ENCODE results near the gene AAMP. TPM values are rescaled to one million over a fixed set of nuclear protein-coding genes. Genes with fewer than 3 reads are reported as not detected.

The AAMP gene
- total and polyA plus RNA-seq, 2 experiments from 2014 or later = 90.8 to 203 TPM

DNA sequence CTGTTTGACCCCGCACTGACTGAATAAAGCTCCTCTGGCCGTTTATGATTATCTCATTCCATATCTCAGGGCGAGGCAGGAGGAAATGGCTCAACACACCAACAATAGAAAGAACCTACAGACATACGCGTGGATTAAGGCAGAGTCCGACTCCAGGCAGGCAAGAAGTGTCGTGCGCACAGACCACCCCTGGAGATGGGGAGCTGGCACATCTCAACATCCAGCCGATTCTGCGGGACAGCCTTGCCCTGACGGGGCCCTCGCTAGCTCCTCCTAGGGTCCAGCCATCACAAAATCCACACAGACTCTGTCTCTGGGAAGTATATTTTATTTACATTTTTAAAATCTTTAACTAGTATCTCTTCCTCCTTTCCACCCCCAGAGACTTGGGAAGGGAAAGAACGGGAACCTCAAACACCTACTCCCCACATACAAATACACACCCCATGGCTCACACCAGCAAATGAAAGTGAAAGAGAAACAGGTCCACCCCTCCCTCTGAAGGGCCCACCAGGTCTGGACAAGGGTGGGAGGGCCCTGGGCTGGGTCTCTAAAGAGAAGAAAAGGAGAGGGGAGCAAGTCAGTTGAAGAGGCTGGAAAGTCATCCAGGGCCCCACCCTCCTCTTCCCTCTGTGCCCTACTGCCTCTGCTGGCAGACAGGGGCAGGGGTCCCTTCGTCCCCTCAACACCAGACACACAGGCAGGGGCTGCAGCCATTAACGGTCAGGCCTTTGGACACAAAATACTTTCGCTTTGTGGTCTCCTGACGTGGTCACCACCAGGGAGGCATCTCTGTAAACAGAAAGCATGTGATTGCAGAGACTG, 5.9 kb downstream of the AAMP start:
- Histone ChIP-seq H3K27ac (ENCODE audit: low read depth) (no peak overlapping the region), H3K4me3 (no peak overlapping the region), H3K79me2 (replicated peaks; ENCODE audit: insufficient read depth) (peaks cover 9% of the 10 kb centered on the region), H2AFZ (no peak overlapping the region), H3K9me2 (ENCODE audit: insufficient read depth) (no peaks in the 10 kb centered on the region), H3K27me3 (ENCODE audit: insufficient read depth) (no peaks in the 10 kb centered on the region), H3K4me2 (no peak overlapping the region), H3K36me3 (ENCODE audit: insufficient read depth) (no peaks in the 10 kb centered on the region), H3K4me1 (ENCODE audit: insufficient read depth) (peaks cover 32% of the 10 kb centered on the region), H3F3A (replicated peaks; ENCODE audit: low read depth) (peaks cover 7% of the 10 kb centered on the region; the same call in 1 of the 2 replicates), H4K20me1 (replicated peaks; ENCODE audit: insufficient read depth) (no peaks in the 10 kb centered on the region)
- no peak for DNase-seq (ENCODE audit: low spot score)
- no peak overlapping the region for H3K27ac Mint-ChIP-seq
- TF ChIP-seq STAT1 (IDR thresholded peaks at IDR 0.05; ENCODE audit: unreplicated experiment) = no peak
- TF ChIP-seq, protein P1, sequence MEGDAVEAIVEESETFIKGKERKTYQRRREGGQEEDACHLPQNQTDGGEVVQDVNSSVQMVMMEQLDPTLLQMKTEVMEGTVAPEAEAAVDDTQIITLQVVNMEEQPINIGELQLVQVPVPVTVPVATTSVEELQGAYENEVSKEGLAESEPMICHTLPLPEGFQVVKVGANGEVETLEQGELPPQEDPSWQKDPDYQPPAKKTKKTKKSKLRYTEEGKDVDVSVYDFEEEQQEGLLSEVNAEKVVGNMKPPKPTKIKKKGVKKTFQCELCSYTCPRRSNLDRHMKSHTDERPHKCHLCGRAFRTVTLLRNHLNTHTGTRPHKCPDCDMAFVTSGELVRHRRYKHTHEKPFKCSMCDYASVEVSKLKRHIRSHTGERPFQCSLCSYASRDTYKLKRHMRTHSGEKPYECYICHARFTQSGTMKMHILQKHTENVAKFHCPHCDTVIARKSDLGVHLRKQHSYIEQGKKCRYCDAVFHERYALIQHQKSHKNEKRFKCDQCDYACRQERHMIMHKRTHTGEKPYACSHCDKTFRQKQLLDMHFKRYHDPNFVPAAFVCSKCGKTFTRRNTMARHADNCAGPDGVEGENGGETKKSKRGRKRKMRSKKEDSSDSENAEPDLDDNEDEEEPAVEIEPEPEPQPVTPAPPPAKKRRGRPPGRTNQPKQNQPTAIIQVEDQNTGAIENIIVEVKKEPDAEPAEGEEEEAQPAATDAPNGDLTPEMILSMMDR (conservative IDR thresholded peaks at IDR 0.05; ENCODE audit: low read depth in 2 of 2) = peak; percentile 26 to 45; a peak in 3 of 4 replicates
- H3K36me3 Mint-ChIP-seq (ENCODE audit: low read depth) = peaks cover 40% of the 10 kb centered on the region
- no peaks in the 10 kb centered on the region for H3K9me3 Mint-ChIP-seq
- H3K4me3 Mint-ChIP-seq = no peak overlapping the region; the same call in 2 of the 3 replicates
- ATAC-seq = peak; percentile 6; the same call in 1 of the 3 replicates
- H3K4me1 Mint-ChIP-seq = peaks cover 24% of the 10 kb centered on the region
- peaks cover 7% of the 10 kb centered on the region for H3K27me3 Mint-ChIP-seq (ENCODE audit: insufficient read depth, low read depth, poor library complexity)

DNA sequence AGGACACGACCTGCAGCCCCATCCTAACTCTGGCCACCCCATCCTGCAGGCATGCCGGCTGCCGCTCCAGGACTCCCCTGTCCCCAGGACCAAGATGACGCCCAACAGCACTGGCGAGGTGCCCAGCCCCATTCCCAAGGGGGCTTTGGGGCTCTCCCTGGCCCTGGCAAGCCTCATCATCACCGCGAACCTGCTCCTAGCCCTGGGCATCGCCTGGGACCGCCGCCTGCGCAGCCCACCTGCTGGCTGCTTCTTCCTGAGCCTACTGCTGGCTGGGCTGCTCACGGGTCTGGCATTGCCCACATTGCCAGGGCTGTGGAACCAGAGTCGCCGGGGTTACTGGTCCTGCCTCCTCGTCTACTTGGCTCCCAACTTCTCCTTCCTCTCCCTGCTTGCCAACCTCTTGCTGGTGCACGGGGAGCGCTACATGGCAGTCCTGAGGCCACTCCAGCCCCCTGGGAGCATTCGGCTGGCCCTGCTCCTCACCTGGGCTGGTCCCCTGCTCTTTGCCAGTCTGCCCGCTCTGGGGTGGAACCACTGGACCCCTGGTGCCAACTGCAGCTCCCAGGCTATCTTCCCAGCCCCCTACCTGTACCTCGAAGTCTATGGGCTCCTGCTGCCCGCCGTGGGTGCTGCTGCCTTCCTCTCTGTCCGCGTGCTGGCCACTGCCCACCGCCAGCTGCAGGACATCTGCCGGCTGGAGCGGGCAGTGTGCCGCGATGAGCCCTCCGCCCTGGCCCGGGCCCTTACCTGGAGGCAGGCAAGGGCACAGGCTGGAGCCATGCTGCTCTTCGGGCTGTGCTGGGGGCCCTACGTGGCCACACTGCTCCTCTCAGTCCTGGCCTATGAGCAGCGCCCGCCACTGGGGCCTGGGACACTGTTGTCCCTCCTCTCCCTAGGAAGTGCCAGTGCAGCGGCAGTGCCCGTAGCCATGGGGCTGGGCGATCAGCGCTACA, 7.0 kb downstream of the AAMP start:
- Histone ChIP-seq H3K9me2 (ENCODE audit: insufficient read depth) (no peaks in the 10 kb centered on the region), H3K4me3 (no peak overlapping the region), H3F3A (replicated peaks; ENCODE audit: low read depth) (peaks cover 7% of the 10 kb centered on the region; the same call in 1 of the 2 replicates), H3K4me1 (ENCODE audit: insufficient read depth) (peaks cover 29% of the 10 kb centered on the region), H2AFZ (no peak overlapping the region), H3K79me2 (replicated peaks; ENCODE audit: insufficient read depth) (no peaks in the 10 kb centered on the region), H3K27ac (ENCODE audit: low read depth) (no peak overlapping the region), H3K36me3 (ENCODE audit: insufficient read depth) (no peaks in the 10 kb centered on the region), H3K27me3 (ENCODE audit: insufficient read depth) (no peaks in the 10 kb centered on the region), H3K4me2 (no peak overlapping the region), H4K20me1 (replicated peaks; ENCODE audit: insufficient read depth) (no peaks in the 10 kb centered on the region)
- DNase-seq (ENCODE audit: low spot score) (no peak), ATAC-seq (no peak)
- Mint-ChIP-seq H3K27me3 (ENCODE audit: insufficient read depth, low read depth, poor library complexity) (peaks cover 13% of the 10 kb centered on the region), H3K4me3 (no peak overlapping the region), H3K27ac (no peak overlapping the region), H3K36me3 (ENCODE audit: low read depth) (peaks cover 39% of the 10 kb centered on the region), H3K9me3 (no peaks in the 10 kb centered on the region), H3K4me1 (peaks cover 28% of the 10 kb centered on the region)
- no peak for TF ChIP-seq EZH2phosphoT487 (IDR thresholded peaks at IDR 0.05; ENCODE audit: unreplicated experiment)

DNA sequence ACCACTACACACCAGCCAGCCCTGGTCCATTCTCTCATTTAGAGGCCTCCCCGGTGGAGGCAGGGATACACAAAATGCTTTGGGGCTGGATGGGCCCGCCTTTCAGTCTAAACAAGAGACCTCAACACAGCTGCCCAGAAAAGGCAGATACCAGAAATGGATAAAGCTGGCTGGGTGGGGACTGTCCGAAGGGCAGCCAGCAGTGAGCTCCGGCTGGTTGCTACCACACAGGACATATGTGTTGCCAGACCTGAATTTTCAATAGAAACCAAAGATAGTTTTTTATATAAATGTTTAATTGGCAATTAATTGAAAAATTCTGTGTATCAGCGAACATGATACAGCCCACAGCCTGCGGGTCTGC, 7.7 kb downstream of the AAMP start:
- ATAC-seq (no peak), DNase-seq (ENCODE audit: low spot score) (no peak)
- Mint-ChIP-seq H3K9me3 (no peaks in the 10 kb centered on the region), H3K4me1 (peaks cover 33% of the 10 kb centered on the region), H3K27me3 (ENCODE audit: insufficient read depth, low read depth, poor library complexity) (peaks cover 19% of the 10 kb centered on the region), H3K36me3 (ENCODE audit: low read depth) (peaks cover 33% of the 10 kb centered on the region), H3K27ac (no peak overlapping the region), H3K4me3 (no peak overlapping the region)
- TF ChIP-seq POLR2AphosphoS5 (IDR thresholded peaks at IDR 0.05; ENCODE audit: low read depth) = no peak
- TF ChIP-seq, protein P2, sequence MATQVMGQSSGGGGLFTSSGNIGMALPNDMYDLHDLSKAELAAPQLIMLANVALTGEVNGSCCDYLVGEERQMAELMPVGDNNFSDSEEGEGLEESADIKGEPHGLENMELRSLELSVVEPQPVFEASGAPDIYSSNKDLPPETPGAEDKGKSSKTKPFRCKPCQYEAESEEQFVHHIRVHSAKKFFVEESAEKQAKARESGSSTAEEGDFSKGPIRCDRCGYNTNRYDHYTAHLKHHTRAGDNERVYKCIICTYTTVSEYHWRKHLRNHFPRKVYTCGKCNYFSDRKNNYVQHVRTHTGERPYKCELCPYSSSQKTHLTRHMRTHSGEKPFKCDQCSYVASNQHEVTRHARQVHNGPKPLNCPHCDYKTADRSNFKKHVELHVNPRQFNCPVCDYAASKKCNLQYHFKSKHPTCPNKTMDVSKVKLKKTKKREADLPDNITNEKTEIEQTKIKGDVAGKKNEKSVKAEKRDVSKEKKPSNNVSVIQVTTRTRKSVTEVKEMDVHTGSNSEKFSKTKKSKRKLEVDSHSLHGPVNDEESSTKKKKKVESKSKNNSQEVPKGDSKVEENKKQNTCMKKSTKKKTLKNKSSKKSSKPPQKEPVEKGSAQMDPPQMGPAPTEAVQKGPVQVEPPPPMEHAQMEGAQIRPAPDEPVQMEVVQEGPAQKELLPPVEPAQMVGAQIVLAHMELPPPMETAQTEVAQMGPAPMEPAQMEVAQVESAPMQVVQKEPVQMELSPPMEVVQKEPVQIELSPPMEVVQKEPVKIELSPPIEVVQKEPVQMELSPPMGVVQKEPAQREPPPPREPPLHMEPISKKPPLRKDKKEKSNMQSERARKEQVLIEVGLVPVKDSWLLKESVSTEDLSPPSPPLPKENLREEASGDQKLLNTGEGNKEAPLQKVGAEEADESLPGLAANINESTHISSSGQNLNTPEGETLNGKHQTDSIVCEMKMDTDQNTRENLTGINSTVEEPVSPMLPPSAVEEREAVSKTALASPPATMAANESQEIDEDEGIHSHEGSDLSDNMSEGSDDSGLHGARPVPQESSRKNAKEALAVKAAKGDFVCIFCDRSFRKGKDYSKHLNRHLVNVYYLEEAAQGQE (IDR thresholded peaks at IDR 0.05; ENCODE audit: unreplicated experiment) = no peak
- no peak for TF ChIP-seq NANOG (IDR thresholded peaks at IDR 0.05; ENCODE audit: borderline replicate concordance)
- TF ChIP-seq JUNB (IDR thresholded peaks at IDR 0.05; ENCODE audit: unreplicated experiment) = no peak
- TF ChIP-seq EZH2phosphoT487 (IDR thresholded peaks at IDR 0.05; ENCODE audit: unreplicated experiment) = no peak
- TF ChIP-seq ZNF331 (CRISPR knock-in tag; IDR thresholded peaks at IDR 0.05; ENCODE audit: low read depth) = no peak
- Histone ChIP-seq H3K27me3 (ENCODE audit: insufficient read depth) (no peaks in the 10 kb centered on the region), H3K4me3 (no peak overlapping the region), H3K4me2 (no peak overlapping the region), H3K27ac (ENCODE audit: low read depth) (no peak overlapping the region), H3K9me2 (ENCODE audit: insufficient read depth) (no peaks in the 10 kb centered on the region), H3K4me1 (ENCODE audit: insufficient read depth) (peaks cover 29% of the 10 kb centered on the region), H3F3A (replicated peaks; ENCODE audit: low read depth) (peaks cover 7% of the 10 kb centered on the region), H3K79me2 (replicated peaks; ENCODE audit: insufficient read depth) (no peaks in the 10 kb centered on the region), H3K36me3 (ENCODE audit: insufficient read depth) (no peaks in the 10 kb centered on the region), H4K20me1 (replicated peaks; ENCODE audit: insufficient read depth) (no peaks in the 10 kb centered on the region), H2AFZ (no peak overlapping the region)

Measured in GM23338 (cell line).